ENCODE results near the gene CCL4. TPM values are rescaled to one million over a fixed set of nuclear protein-coding genes. Genes with fewer than 3 reads are reported as not detected.

Gene CCL4
- total and polyA plus RNA-seq, 2 donors (not counting 1 experiment from before 2014, with no cell fraction given) = not detected

DNA sequence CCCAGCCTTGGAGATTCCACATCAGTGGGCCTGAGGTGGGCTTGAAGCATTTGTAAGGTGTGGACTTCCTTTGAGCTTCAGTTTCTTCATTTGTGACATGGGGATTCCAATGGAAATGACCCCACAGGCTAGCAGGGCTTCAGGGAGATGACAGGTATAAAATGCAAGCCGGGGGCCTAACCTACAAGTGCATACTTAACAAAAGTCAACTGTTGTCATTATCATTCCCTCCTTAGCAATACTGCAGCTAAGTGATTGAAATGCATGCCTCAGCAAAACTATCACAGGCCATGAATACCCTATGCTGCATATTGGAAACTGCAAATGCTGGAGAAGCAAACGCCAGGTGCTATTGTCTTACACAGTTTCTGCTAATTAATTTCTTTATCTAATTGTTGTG lies 19.8 kb downstream of the CCL4 start:
- no peak overlapping the region for H3K27ac ChIP-seq (ENCODE audit: insufficient read depth, low read length)
- TF ChIP-seq EZH2 (IDR thresholded peaks at IDR 0.05; ENCODE audit: low read length, missing control alignments) = no peak
- TF ChIP-seq, protein P1, sequence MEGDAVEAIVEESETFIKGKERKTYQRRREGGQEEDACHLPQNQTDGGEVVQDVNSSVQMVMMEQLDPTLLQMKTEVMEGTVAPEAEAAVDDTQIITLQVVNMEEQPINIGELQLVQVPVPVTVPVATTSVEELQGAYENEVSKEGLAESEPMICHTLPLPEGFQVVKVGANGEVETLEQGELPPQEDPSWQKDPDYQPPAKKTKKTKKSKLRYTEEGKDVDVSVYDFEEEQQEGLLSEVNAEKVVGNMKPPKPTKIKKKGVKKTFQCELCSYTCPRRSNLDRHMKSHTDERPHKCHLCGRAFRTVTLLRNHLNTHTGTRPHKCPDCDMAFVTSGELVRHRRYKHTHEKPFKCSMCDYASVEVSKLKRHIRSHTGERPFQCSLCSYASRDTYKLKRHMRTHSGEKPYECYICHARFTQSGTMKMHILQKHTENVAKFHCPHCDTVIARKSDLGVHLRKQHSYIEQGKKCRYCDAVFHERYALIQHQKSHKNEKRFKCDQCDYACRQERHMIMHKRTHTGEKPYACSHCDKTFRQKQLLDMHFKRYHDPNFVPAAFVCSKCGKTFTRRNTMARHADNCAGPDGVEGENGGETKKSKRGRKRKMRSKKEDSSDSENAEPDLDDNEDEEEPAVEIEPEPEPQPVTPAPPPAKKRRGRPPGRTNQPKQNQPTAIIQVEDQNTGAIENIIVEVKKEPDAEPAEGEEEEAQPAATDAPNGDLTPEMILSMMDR (conservative IDR thresholded peaks at IDR 0.05 in 1 of 2, IDR thresholded peaks at IDR 0.05 in 1 of 2; ENCODE audit: low read depth in 1 of 2, low read length in 2 of 2) = no peak
- H3K9ac ChIP-seq (ENCODE audit: insufficient read depth, low read length) = no peak overlapping the region
- H3K4me1 ChIP-seq (ENCODE audit: control insufficient read depth, extremely low read depth, insufficient read depth, low read length) = no peaks in the 10 kb centered on the region
- H3K9me3 ChIP-seq (ENCODE audit: control insufficient read depth, insufficient read depth, low read depth, low read length) = no peaks in the 10 kb centered on the region
- no peak overlapping the region for H2AFZ ChIP-seq (ENCODE audit: low read length)
- H3K27me3 ChIP-seq (ENCODE audit: control insufficient read depth, insufficient read depth, low read length) = no peaks in the 10 kb centered on the region
- H3K36me3 ChIP-seq (ENCODE audit: control insufficient read depth, insufficient read depth, low read length) = no peaks in the 10 kb centered on the region
- no peak for DNase-seq (ENCODE audit: low read depth in 2 of 2)
- no peaks in the 10 kb centered on the region for H3K79me2 ChIP-seq (ENCODE audit: control insufficient read depth, insufficient read depth, low read length)
- H3K4me2 ChIP-seq (ENCODE audit: extremely low read depth, insufficient read depth, low read length) = no peak overlapping the region
- no peaks in the 10 kb centered on the region for H4K20me1 ChIP-seq (ENCODE audit: control insufficient read depth, extremely low read depth, insufficient read depth, low read length)
- H3K4me3 ChIP-seq (replicated peaks in 1 of 4; ENCODE audit: control extremely low read depth in 1 of 4, insufficient read depth in 1 of 4, low read depth in 3 of 4, low read length in 4 of 4) = no peak overlapping the region

DNA sequence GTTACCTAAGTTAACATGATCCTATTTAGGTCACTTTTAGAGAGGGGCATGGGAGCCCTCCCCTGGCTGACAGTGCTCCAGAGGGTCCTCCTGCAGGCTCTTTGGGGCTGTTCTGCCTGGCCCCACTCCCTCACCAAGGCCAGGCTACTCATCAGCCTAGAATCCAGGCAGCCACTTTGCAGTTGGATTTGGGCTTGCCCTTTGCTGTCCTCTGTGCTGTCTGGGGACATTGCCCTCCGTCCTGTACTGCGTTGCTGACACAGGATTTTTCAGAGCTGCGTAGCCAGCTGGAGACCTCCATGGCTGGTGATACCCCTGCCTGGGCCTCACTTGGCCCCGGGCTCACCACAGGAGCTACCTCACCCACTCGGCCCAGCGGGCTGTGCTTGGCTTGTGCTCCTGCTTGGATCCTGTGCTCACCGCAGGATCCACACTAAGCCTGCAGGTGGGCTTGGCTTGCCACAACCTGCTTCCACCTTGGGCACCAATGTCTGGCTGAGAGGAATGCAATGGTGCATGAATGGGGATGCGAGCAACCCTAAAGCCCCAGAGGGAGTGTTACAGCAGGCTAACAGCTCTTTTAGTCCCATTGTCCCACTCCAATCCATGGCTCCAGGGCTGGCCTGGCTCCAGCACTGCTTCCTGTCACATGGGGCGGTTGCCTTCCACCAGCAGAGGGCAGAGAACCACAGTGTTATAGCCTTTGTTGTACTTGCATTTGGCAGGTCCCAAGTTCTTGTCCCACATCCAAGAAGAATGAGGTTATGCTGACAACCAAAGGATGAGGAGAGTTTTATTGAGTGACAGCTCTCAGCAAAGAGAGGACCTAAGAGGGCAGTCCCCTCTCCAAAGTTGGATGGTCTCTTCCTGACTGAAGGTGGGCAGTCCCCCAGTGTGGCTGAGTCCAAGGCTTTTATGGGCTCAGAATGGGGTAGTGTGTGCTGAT lies 21.5 kb downstream of the CCL4 start:
- H3K36me3 ChIP-seq (ENCODE audit: control insufficient read depth, insufficient read depth, low read length) = no peaks in the 10 kb centered on the region
- H3K4me3 ChIP-seq (replicated peaks in 1 of 4; ENCODE audit: control extremely low read depth in 1 of 4, insufficient read depth in 1 of 4, low read depth in 3 of 4, low read length in 4 of 4) = no peak overlapping the region
- no peak overlapping the region for H3K4me2 ChIP-seq (ENCODE audit: extremely low read depth, insufficient read depth, low read length)
- H3K27me3 ChIP-seq (ENCODE audit: control insufficient read depth, insufficient read depth, low read length) = no peaks in the 10 kb centered on the region
- H2AFZ ChIP-seq (ENCODE audit: low read length) = no peak overlapping the region
- DNase-seq (ENCODE audit: low read depth in 2 of 2) = no peak
- H4K20me1 ChIP-seq (ENCODE audit: control insufficient read depth, extremely low read depth, insufficient read depth, low read length) = no peaks in the 10 kb centered on the region
- TF ChIP-seq, protein P1 (conservative IDR thresholded peaks at IDR 0.05 in 1 of 2, IDR thresholded peaks at IDR 0.05 in 1 of 2; ENCODE audit: low read depth in 1 of 2, low read length in 2 of 2) = no peak
- no peak for TF ChIP-seq EZH2 (IDR thresholded peaks at IDR 0.05; ENCODE audit: low read length, missing control alignments)
- H3K27ac ChIP-seq (ENCODE audit: insufficient read depth, low read length) = no peak overlapping the region
- no peaks in the 10 kb centered on the region for H3K9me3 ChIP-seq (ENCODE audit: control insufficient read depth, insufficient read depth, low read depth, low read length)
- H3K9ac ChIP-seq (ENCODE audit: insufficient read depth, low read length) = no peak overlapping the region
- no peaks in the 10 kb centered on the region for H3K4me1 ChIP-seq (ENCODE audit: control insufficient read depth, extremely low read depth, insufficient read depth, low read length)
- no peaks in the 10 kb centered on the region for H3K79me2 ChIP-seq (ENCODE audit: control insufficient read depth, insufficient read depth, low read length)

DNA sequence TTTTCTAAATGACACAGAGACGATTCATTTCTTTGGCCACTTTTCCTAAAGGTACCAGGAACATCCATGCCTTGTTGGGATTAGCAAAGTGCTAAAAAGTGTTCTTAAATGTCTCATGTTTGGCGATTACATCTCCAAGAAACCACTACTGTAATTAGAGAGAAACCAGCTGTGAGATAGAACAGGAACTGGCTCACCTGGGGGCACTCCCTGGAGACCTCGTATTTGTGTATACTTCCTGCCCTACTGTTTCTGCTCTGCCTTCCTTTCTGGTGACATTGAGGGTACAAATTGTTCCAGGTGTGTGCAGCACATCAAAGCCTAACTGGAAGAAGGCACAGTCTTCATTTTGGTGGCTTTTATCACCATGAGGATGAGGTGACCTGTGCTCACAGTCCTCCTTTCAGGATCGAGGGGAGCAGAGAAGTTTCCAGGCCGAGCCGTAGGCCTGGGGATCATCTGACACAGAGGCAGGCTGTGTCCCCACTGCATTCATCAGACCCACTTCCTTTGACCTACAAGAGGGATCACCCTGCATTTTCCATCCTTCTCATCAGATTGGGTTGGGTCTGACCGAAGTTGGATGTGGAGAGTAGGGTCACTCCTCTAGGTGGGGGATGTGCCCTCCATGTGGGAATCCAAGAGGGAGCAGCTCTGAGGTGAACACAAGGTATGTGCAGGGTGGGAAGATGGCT lies 23.7 kb downstream of the CCL4 start:
- Histone ChIP-seq H3K4me3 (replicated peaks in 1 of 4; ENCODE audit: control extremely low read depth in 1 of 4, insufficient read depth in 1 of 4, low read depth in 3 of 4, low read length in 4 of 4) (no peak overlapping the region), H3K4me2 (ENCODE audit: extremely low read depth, insufficient read depth, low read length) (no peak overlapping the region), H3K27me3 (ENCODE audit: control insufficient read depth, insufficient read depth, low read length) (no peaks in the 10 kb centered on the region), H3K9me3 (ENCODE audit: control insufficient read depth, insufficient read depth, low read depth, low read length) (no peaks in the 10 kb centered on the region), H2AFZ (ENCODE audit: low read length) (no peak overlapping the region), H3K9ac (ENCODE audit: insufficient read depth, low read length) (no peak overlapping the region), H3K79me2 (ENCODE audit: control insufficient read depth, insufficient read depth, low read length) (no peaks in the 10 kb centered on the region), H3K4me1 (ENCODE audit: control insufficient read depth, extremely low read depth, insufficient read depth, low read length) (no peaks in the 10 kb centered on the region), H3K27ac (ENCODE audit: insufficient read depth, low read length) (no peak overlapping the region), H4K20me1 (ENCODE audit: control insufficient read depth, extremely low read depth, insufficient read depth, low read length) (no peaks in the 10 kb centered on the region), H3K36me3 (ENCODE audit: control insufficient read depth, insufficient read depth, low read length) (no peaks in the 10 kb centered on the region)
- DNase-seq (ENCODE audit: low read depth in 2 of 2) = no peak
- TF ChIP-seq, protein P1 (conservative IDR thresholded peaks at IDR 0.05 in 1 of 2, IDR thresholded peaks at IDR 0.05 in 1 of 2; ENCODE audit: low read depth in 1 of 2, low read length in 2 of 2) = no peak
- no peak for TF ChIP-seq EZH2 (IDR thresholded peaks at IDR 0.05; ENCODE audit: low read length, missing control alignments)

Measured in fibroblast of lung (primary cell).